Osteoblast (primary cell): ENCODE data around the gene VASH1. TPM values are rescaled to one million over a fixed set of nuclear protein-coding genes. Genes with fewer than 3 reads are reported as not detected.

ENCODE experiments used
- DNase-seq: peaks from one replicate; pipeline ENCODE4 v3.0.0; 2011; ENCODE audit warnings: low spot score, mixed read lengths; ENCODE audit not compliant: insufficient read length; ENCODE audit errors: missing footprints
- H2AFZ ChIP-seq: 2 replicates; pipeline ENCODE4 v1.6.0; 2011; ENCODE audit warnings: mild to moderate bottlenecking, low read length
- H3K27ac ChIP-seq: 2 replicates; pipeline ENCODE4 v1.5.1; 2011; ENCODE audit warnings: mild to moderate bottlenecking, low read depth, low read length, moderate library complexity
- H3K27me3 ChIP-seq: 2 replicates; pipeline ENCODE4 v1.6.0; 2012; ENCODE audit warnings: mild to moderate bottlenecking, control low read depth, inconsistent platforms, low read length, moderate library complexity; ENCODE audit not compliant: insufficient read depth
- H3K36me3 ChIP-seq: 2 replicates; pipeline ENCODE4 v1.5.1; 2011; ENCODE audit warnings: mild to moderate bottlenecking, low read length, control low read depth, moderate library complexity; ENCODE audit not compliant: insufficient read depth
- H3K4me1 ChIP-seq: 2 replicates; pipeline ENCODE4 v1.5.1; 2011; ENCODE audit warnings: mild to moderate bottlenecking, low read length, control low read depth, moderate library complexity; ENCODE audit not compliant: insufficient read depth
- H3K4me2 ChIP-seq: 2 replicates; pipeline ENCODE4 v1.6.0; 2011; ENCODE audit warnings: mild to moderate bottlenecking, low read length; ENCODE audit not compliant: insufficient read depth
- H3K4me3 ChIP-seq: fragments of 200-600 bp; sonication (generic); 3 replicates; pipeline ENCODE4 v1.5.1; 2012; ENCODE audit warnings: mild to moderate bottlenecking, low read length, inconsistent platforms; ENCODE audit not compliant: insufficient read depth
- H3K79me2 ChIP-seq: 2 replicates; pipeline ENCODE4 v1.6.0; 2012; ENCODE audit warnings: mild to moderate bottlenecking, low read length, control low read depth, inconsistent platforms; ENCODE audit not compliant: insufficient read depth
- H3K9me3 ChIP-seq: 2 replicates; pipeline ENCODE4 v1.5.1; 2011; ENCODE audit warnings: low read depth, low read length, control low read depth
- H4K20me1 ChIP-seq: 2 replicates; pipeline ENCODE4 v1.6.0; 2012; ENCODE audit warnings: mild to moderate bottlenecking, low read length, control low read depth; ENCODE audit not compliant: insufficient read depth
- CTCF ChIP-seq: IDR thresholded peaks from 2 replicates; pipeline ENCODE4 v1.5.1; 2011; ENCODE audit warnings: mild to moderate bottlenecking, low read depth, low read length, moderate library complexity; ENCODE audit errors: extremely low read depth
- total RNA-seq: library from RNA; depleted of rRNA; stranded (reverse); fragments of >200 nt; gene quantifications from 2 replicates; pipeline ENCODE4 v1.2.3, GENCODE V29; 2012

The VASH1 gene
- total RNA-seq, 1 donor = 4.0 TPM

- H3K4me3 ChIP-seq = no peak overlapping the region
- no peaks in the 10 kb centered on the region for H4K20me1 ChIP-seq
- H3K27ac ChIP-seq = no peak overlapping the region
- no peaks in the 10 kb centered on the region for H3K27me3 ChIP-seq
- no peak for TF ChIP-seq CTCF
- no peaks in the 10 kb centered on the region for H3K79me2 ChIP-seq
- no peaks in the 10 kb centered on the region for H3K9me3 ChIP-seq
- peak; percentile 87 for DNase-seq
- H2AFZ ChIP-seq = no peak overlapping the region
- H3K4me1 ChIP-seq = peaks cover 18% of the 10 kb centered on the region
- H3K4me2 ChIP-seq = no peak overlapping the region
- no peaks in the 10 kb centered on the region for H3K36me3 ChIP-seq
Measured at GRCh38 chr14:76773956-76774820, 12.9 kb downstream of the VASH1 start.

GRCh38 chr14:76774821-76775694 lies 13.8 kb downstream of the VASH1 start:
- peak; percentile 76 for DNase-seq
- no peak overlapping the region for H3K4me2 ChIP-seq
- H3K4me1 ChIP-seq = peaks cover 18% of the 10 kb centered on the region
- no peak for TF ChIP-seq CTCF
- H3K9me3 ChIP-seq = no peaks in the 10 kb centered on the region
- no peak overlapping the region for H3K4me3 ChIP-seq
- H3K27ac ChIP-seq = no peak overlapping the region
- H4K20me1 ChIP-seq = no peaks in the 10 kb centered on the region
- H3K27me3 ChIP-seq = no peaks in the 10 kb centered on the region
- no peak overlapping the region for H2AFZ ChIP-seq
- H3K79me2 ChIP-seq = no peaks in the 10 kb centered on the region
- H3K36me3 ChIP-seq = no peaks in the 10 kb centered on the region

GRCh38 chr14:76775695-76776427 lies 14.6 kb downstream of the VASH1 start:
- Histone ChIP-seq H3K27me3 (no peaks in the 10 kb centered on the region), H3K4me3 (no peak overlapping the region), H3K27ac (no peak overlapping the region), H3K4me2 (no peak overlapping the region), H3K36me3 (no peaks in the 10 kb centered on the region), H2AFZ (no peak overlapping the region), H3K9me3 (no peaks in the 10 kb centered on the region), H3K4me1 (peaks cover 25% of the 10 kb centered on the region), H3K79me2 (no peaks in the 10 kb centered on the region), H4K20me1 (no peaks in the 10 kb centered on the region)
- peak; percentile 77 for DNase-seq
- TF ChIP-seq CTCF = no peak
